ENCODE measurements around the gene DBNDD1.
"Not testable (repeated sequence)": the region's sequence is repeated elsewhere in the genome, so short reads cannot be mapped to it uniquely, and the experiment has no call there.

The DBNDD1 gene

GRCh38 chr16:90018652-90019542 lies at the start of gene DBNDD1:
TSS of gene DBNDD1 (minus strand) at chr16:90019456. CDS start at chr16:90019341, 115 bp downstream.
- DNase-seq (ENCODE audit: low read depth) = no peak

GRCh38 chr16:90061437-90061836 lies 42.2 kb upstream of the DBNDD1 start:
- no peak for DNase-seq (ENCODE audit: low read depth)

GRCh38 chr16:90057738-90058173 lies 38.5 kb upstream of the DBNDD1 start:
- DNase-seq (ENCODE audit: low read depth) = no peak

- DNase-seq (ENCODE audit: low read depth) = not testable (repeated sequence)
These were observed 37.3 kb upstream of the DBNDD1 start for GRCh38 chr16:90056521-90056920.

- no peak for DNase-seq (ENCODE audit: low read depth)
These were observed 36.1 kb upstream of the DBNDD1 start for GRCh38 chr16:90055371-90055770.

GRCh38 chr16:90054554-90054953 lies 35.3 kb upstream of the DBNDD1 start:
- no peak for DNase-seq (ENCODE audit: low read depth)

- DNase-seq (ENCODE audit: low read depth) = no peak
These were observed 34.7 kb upstream of the DBNDD1 start for GRCh38 chr16:90053902-90054500.

- no peak for DNase-seq (ENCODE audit: low read depth)
These were observed 31.7 kb upstream of the DBNDD1 start for GRCh38 chr16:90050969-90051368.

- no peak for DNase-seq (ENCODE audit: low read depth)
These were observed 29.6 kb upstream of the DBNDD1 start for GRCh38 chr16:90048737-90049330.

GRCh38 chr16:90048347-90048722 lies 29.1 kb upstream of the DBNDD1 start:
- DNase-seq (ENCODE audit: low read depth) = no peak

GRCh38 chr16:90047714-90048346 lies 28.6 kb upstream of the DBNDD1 start:
- DNase-seq (ENCODE audit: low read depth) = no peak

GRCh38 chr16:90046971-90047713 lies 27.9 kb upstream of the DBNDD1 start:
- DNase-seq (ENCODE audit: low read depth) = no peak

GRCh38 chr16:90046122-90046970 lies 27.1 kb upstream of the DBNDD1 start:
- no peak for DNase-seq (ENCODE audit: low read depth)

- DNase-seq (ENCODE audit: low read depth) = no peak
These were observed 24.9 kb upstream of the DBNDD1 start for GRCh38 chr16:90044111-90044551.

GRCh38 chr16:90043526-90043925 lies 24.3 kb upstream of the DBNDD1 start:
- no peak for DNase-seq (ENCODE audit: low read depth)

- no peak for DNase-seq (ENCODE audit: low read depth)
These were observed 23.8 kb upstream of the DBNDD1 start for GRCh38 chr16:90042946-90043514.

GRCh38 chr16:90041896-90042473 lies 22.7 kb upstream of the DBNDD1 start:
- no peak for DNase-seq (ENCODE audit: low read depth)

GRCh38 chr16:90040152-90041023 lies 21.1 kb upstream of the DBNDD1 start:
- no peak for DNase-seq (ENCODE audit: low read depth)

- no peak for DNase-seq (ENCODE audit: low read depth)
These were observed 18.0 kb upstream of the DBNDD1 start for GRCh38 chr16:90037276-90037675.

Data from stromal cell of bone marrow (primary cell).